Measurements from ENCODE around the gene AFF4. TPM values are rescaled to one million over a fixed set of nuclear protein-coding genes. Genes with fewer than 3 reads are reported as not detected.

Gene AFF4
- total RNA-seq, 3 donors from 2014 or later (not counting 1 experiment from before 2014, with no cell fraction given), result 87.5 to 98.1 (median 90.8) TPM

DNA sequence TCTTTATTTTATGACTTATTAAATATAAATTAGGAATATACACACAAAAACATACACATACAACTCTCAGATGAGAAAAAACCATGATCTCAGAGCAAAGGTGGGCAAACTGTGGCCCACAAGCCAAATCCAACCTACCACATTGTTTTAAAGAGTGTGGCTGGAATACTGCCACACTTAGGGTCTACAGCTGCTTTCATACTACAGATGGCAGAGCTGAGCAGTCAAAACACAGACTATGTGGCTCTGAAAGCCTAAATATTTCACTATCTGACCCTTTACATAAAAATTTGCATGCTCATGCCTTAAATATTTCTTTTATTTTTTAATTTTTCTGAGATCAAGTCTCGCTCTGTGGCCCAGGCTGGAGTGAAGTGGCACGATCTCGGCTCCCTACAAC, 61.7 kb downstream of the AFF4 start:
- TF ChIP-seq, protein P1, sequence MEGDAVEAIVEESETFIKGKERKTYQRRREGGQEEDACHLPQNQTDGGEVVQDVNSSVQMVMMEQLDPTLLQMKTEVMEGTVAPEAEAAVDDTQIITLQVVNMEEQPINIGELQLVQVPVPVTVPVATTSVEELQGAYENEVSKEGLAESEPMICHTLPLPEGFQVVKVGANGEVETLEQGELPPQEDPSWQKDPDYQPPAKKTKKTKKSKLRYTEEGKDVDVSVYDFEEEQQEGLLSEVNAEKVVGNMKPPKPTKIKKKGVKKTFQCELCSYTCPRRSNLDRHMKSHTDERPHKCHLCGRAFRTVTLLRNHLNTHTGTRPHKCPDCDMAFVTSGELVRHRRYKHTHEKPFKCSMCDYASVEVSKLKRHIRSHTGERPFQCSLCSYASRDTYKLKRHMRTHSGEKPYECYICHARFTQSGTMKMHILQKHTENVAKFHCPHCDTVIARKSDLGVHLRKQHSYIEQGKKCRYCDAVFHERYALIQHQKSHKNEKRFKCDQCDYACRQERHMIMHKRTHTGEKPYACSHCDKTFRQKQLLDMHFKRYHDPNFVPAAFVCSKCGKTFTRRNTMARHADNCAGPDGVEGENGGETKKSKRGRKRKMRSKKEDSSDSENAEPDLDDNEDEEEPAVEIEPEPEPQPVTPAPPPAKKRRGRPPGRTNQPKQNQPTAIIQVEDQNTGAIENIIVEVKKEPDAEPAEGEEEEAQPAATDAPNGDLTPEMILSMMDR (IDR thresholded peaks at IDR 0.05), result no peak
- DNase-seq, result no peak
- no peak overlapping the region for H3K27ac ChIP-seq (ENCODE audit: low read length)
- H3K36me3 ChIP-seq (ENCODE audit: control insufficient read depth, insufficient read depth, low read length), result peaks cover 33% of the 10 kb centered on the region
- H3K27me3 ChIP-seq (ENCODE audit: control insufficient read depth, insufficient read depth, low read length), result no peaks in the 10 kb centered on the region
- H3K9me3 Mint-ChIP-seq, result no peaks in the 10 kb centered on the region
- no peaks in the 10 kb centered on the region for H3K4me1 ChIP-seq (ENCODE audit: control insufficient read depth, insufficient read depth, low read length)
- H3K27me3 Mint-ChIP-seq (ENCODE audit: low read depth in 2 of 2), result no peaks in the 10 kb centered on the region
- ATAC-seq, result no peak
- H3K27ac Mint-ChIP-seq, result peak overlapping the region in 1 of 2 donors; percentile 48
- peaks cover 10% of the 10 kb centered on the region for H3K36me3 Mint-ChIP-seq
- intact Hi-C loops (cut with micrococcal nuclease), result no loop called here
- H3K4me3 Mint-ChIP-seq, result no peak overlapping the region
- H3K4me1 Mint-ChIP-seq, result peaks cover 19 to 24% of the 10 kb centered on the region in 2 donors
- H3K9me3 ChIP-seq (ENCODE audit: control insufficient read depth, insufficient read depth, low read length), result no peaks in the 10 kb centered on the region
- no peak overlapping the region for H3K4me3 ChIP-seq (ENCODE audit: low read length)
- WGBS (ENCODE audit: insufficient coverage), result 98% methylated on average over 3 of the region's 3 CpGs

DNA sequence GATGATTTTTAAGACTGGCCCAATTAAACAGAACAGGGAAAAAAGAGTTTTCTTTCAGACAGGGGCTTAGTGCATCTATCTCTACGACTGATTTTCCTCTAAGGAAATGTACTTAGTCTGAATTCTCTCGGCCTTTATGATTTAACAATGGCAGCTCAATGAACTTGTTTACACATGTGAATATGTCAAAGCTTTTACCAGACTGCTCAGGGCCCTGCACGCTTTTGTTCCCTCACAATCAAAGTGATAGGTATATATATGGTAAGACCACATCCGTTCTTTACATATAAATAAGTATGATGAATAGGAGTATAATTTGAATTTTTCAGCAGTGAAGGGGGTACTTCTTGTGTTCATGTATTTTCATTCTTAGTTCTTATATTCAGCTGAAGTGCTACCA, 62.4 kb downstream of the AFF4 start:
- H3K4me1 ChIP-seq (ENCODE audit: control insufficient read depth, insufficient read depth, low read length), result no peaks in the 10 kb centered on the region
- H3K36me3 ChIP-seq (ENCODE audit: control insufficient read depth, insufficient read depth, low read length), result peaks cover 40% of the 10 kb centered on the region
- intact Hi-C loops (cut with micrococcal nuclease), result no loop called here
- H3K9me3 ChIP-seq (ENCODE audit: control insufficient read depth, insufficient read depth, low read length), result no peaks in the 10 kb centered on the region
- DNase-seq (no peak), ATAC-seq (no peak)
- no peaks in the 10 kb centered on the region for H3K9me3 Mint-ChIP-seq
- H3K27me3 ChIP-seq (ENCODE audit: control insufficient read depth, insufficient read depth, low read length), result no peaks in the 10 kb centered on the region
- H3K36me3 Mint-ChIP-seq, result peaks cover 17% of the 10 kb centered on the region
- H3K27ac Mint-ChIP-seq, result peak overlapping the region in 1 of 2 donors; percentile 29
- no peak overlapping the region for H3K4me3 ChIP-seq (ENCODE audit: low read length)
- TF ChIP-seq, protein P1 (IDR thresholded peaks at IDR 0.05), result no peak
- 78% methylated on average over 3 of the region's 4 CpGs for WGBS (ENCODE audit: insufficient coverage)
- H3K27me3 Mint-ChIP-seq (ENCODE audit: low read depth in 2 of 2), result no peaks in the 10 kb centered on the region
- no peak overlapping the region for H3K4me3 Mint-ChIP-seq
- no peak overlapping the region for H3K27ac ChIP-seq (ENCODE audit: low read length)
- H3K4me1 Mint-ChIP-seq, result peaks cover 19 to 30% of the 10 kb centered on the region in 2 donors

DNA sequence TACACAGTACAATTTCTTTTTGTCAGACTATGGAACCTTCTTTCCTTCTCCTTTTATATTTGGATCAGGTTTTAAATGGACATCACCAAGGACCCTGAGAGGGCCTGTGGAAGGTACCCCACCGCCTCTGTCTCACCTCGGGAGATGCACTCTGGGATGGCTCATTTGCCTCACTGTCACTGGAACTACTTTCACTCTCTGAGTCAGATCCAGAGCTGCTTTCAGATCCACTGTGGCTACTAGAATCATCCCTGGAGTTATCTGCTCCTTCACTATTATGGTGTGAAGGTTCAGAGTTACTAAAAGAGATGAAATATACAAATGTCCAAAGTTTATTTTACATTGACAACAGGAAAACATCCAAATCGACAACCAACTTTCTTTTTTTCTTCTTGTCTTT, 65.3 kb downstream of the AFF4 start:
- no peak for ATAC-seq
- Histone ChIP-seq H3K27ac (ENCODE audit: low read length) (no peak overlapping the region), H3K4me3 (ENCODE audit: low read length) (no peak overlapping the region), H3K36me3 (ENCODE audit: control insufficient read depth, insufficient read depth, low read length) (peaks cover 60% of the 10 kb centered on the region), H3K27me3 (ENCODE audit: control insufficient read depth, insufficient read depth, low read length) (no peaks in the 10 kb centered on the region), H3K4me1 (ENCODE audit: control insufficient read depth, insufficient read depth, low read length) (no peaks in the 10 kb centered on the region), H3K9me3 (ENCODE audit: control insufficient read depth, insufficient read depth, low read length) (no peaks in the 10 kb centered on the region)
- peaks cover 2 to 20% of the 10 kb centered on the region in 2 donors for H3K4me1 Mint-ChIP-seq
- H3K9me3 Mint-ChIP-seq, result no peaks in the 10 kb centered on the region
- intact Hi-C loops (cut with micrococcal nuclease), result no loop called here
- H3K4me3 Mint-ChIP-seq, result no peak overlapping the region
- H3K27ac Mint-ChIP-seq, result no peak overlapping the region
- no peak for DNase-seq
- peaks cover 22% of the 10 kb centered on the region for H3K36me3 Mint-ChIP-seq
- TF ChIP-seq, protein P1 (IDR thresholded peaks at IDR 0.05), result no peak
- no peaks in the 10 kb centered on the region for H3K27me3 Mint-ChIP-seq (ENCODE audit: low read depth in 2 of 2)
- WGBS (ENCODE audit: insufficient coverage), result 78% methylated on average over 3 of the region's 3 CpGs

DNA sequence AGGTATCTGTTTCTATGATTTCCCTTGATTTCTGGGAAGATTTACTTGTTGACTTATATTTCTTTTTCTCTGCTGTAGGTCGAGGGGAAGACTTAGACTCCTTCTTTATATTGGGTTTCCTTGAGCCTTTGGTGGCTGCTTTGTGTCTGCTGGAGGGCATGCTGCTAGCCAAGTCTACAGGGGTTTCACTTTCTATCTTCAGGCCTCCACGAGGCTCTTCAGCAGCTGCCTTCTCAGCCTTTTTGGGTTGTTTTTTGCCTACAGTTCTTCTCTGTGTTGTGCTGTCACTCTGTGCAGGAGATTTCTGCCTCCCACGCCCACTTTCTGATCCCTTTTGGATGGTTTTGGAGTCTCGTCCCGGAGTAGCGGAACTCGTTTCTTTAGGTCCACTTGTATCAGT, 66.7 kb downstream of the AFF4 start:
- Histone ChIP-seq H3K27me3 (ENCODE audit: control insufficient read depth, insufficient read depth, low read length) (no peaks in the 10 kb centered on the region), H3K4me3 (ENCODE audit: low read length) (no peak overlapping the region), H3K27ac (ENCODE audit: low read length) (no peak overlapping the region), H3K36me3 (ENCODE audit: control insufficient read depth, insufficient read depth, low read length) (peaks cover 69% of the 10 kb centered on the region), H3K9me3 (ENCODE audit: control insufficient read depth, insufficient read depth, low read length) (no peaks in the 10 kb centered on the region), H3K4me1 (ENCODE audit: control insufficient read depth, insufficient read depth, low read length) (no peaks in the 10 kb centered on the region)
- 85% methylated on average over 7 of the region's 7 CpGs for WGBS (ENCODE audit: insufficient coverage)
- H3K27me3 Mint-ChIP-seq (ENCODE audit: low read depth in 2 of 2), result no peaks in the 10 kb centered on the region
- H3K4me3 Mint-ChIP-seq, result no peak overlapping the region
- peak overlapping the region; percentile 13 to 54 for H3K27ac Mint-ChIP-seq
- DNase-seq (no peak), ATAC-seq (no peak)
- intact Hi-C loops (cut with micrococcal nuclease), result no loop called here
- peaks cover 22% of the 10 kb centered on the region for H3K36me3 Mint-ChIP-seq
- TF ChIP-seq, protein P1 (IDR thresholded peaks at IDR 0.05), result no peak
- no peaks in the 10 kb centered on the region for H3K9me3 Mint-ChIP-seq
- H3K4me1 Mint-ChIP-seq, result peaks cover 4 to 20% of the 10 kb centered on the region in 2 donors
